ENCODE results near the gene PELI3.
"Not testable (repeated sequence)": the region's sequence is repeated elsewhere in the genome, so short reads cannot be mapped to it uniquely, and the experiment has no call there.

Gene PELI3

DNA sequence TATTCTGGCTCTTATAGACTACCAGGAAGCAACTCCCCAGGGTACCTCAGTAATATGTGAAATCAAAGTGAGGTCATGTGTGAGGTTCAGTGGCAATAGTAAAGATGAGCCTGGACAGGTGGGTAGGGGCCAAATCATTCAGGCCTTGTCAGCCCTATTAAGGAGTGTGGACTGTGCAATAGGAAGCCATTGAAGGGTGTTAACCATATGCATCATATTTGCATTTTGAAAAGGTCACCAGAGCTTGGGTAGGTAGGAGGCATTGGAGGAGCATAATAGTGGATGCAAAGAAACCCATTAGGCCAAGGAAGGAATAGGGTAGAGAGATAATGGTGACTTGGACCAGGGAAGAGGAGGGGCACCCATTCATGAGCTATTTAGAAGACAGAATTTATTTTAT is 19.7 kb upstream of the PELI3 start:
- DNase-seq: no peak

DNA sequence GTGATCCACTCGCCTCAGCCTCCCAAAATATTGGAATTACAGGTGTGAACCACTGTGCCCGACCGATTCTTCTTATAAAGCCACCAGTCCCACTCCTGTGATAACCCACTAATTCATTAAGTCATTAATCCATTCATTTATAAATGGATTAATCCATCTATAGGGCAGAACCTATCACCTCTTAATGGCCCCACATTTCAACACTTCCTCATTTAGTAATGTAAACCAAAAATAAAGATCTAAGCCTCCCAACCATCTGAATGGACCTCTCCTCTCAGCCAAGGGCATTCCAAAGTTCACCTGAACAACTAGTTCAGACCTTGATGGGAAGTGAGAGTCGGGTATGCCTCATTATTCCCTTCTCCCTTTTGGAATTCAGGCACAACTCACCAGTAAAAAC is 18.2 kb upstream of the PELI3 start:
- DNase-seq: no peak

DNA sequence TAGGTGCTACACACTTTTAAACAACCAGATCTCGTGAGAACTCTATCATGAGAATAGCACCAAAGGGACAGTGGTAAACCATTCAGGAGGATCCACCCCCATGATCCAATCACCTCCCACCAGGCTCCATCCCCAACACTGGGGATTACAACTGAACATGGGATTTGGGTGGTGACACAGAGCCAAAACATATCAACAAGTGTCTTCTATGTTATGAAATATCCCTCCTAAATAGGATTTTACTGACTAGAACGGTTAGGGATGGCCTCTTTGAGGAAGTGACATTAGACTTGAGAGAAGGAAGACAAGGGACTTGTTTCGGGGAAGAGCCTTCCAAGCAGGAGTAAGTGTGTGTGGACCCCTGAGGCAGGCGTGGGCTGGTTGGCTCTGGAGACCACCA is 16.1 kb upstream of the PELI3 start:
- no peak for DNase-seq

DNA sequence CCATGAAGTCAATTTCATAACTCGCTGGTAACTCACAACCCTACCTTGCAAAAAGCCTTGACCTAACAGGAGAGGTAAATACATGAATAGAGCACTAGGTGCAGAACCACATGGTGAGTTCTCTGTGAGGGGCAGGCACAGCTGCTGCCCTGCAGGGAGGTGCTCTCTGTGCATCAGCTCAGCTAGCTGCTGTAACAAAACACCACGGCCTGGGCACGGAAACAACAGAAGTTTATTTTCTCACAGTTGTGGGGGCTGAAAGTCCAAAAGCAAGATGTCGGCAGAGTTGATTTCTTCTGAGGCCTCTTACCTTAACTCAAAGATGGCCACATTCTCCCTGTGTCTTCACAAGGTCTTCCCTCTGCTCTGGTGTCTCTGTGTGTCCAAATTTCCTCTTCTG is 15.0 kb upstream of the PELI3 start:
- no peak for DNase-seq

DNA sequence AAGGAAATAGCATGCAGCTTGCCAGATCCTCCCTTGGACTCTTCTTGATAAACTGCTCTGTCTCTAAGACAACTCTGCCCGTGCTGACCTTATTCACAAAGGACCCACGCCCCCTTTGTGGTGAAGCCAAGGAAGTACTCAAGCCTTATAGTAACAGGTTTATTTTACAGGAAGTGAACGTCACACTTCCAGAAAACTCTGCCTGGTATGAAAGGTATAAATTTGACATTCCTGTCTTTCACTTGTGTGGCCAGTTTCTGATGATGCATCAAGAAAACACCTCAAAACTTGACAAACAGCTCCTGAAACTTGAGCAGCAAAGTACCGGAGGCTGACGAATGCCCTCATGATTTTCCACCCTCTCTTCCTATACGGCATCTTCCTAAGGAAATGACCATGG is 12.5 kb upstream of the PELI3 start:
- DNase-seq: no peak

DNA sequence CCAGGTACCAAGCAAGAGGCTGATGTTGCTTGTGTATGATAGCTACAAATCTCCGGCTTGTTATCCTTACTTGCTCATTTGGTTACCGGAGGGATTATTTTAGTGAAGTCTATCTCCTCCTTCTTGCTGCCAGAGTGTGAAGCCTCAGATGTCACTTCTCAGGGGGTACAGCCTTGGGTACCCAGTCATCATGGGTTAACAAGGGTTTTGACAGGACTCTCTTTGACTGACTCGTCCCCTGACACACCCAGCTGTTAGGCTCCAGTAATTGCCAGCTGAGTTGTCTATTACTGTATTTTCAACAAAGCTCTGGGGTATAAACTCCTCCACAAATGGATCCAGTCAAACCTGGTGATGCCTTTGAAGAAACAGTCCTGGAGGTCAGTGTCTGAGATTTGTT is 11.9 kb upstream of the PELI3 start:
- no peak for DNase-seq

DNA sequence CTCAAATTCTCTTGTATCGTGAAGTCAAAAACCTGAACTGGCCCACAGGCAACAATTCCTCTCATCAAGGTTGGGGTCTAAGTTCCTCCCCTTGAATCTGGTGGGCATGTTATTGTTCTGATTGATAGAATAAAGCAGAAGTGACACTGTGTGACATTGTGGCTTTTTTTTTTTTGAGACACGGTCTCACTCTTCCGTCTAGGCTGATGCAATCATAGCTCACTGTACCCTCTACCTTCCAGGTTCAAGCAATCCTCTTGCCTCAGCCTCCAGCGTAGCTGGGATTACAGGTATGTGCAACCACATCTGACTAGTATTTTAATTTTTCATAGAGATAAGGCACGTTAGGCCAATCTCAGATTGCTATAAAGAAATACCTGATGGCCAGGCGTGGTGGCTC is 8.9 kb upstream of the PELI3 start:
- DNase-seq: no peak

DNA sequence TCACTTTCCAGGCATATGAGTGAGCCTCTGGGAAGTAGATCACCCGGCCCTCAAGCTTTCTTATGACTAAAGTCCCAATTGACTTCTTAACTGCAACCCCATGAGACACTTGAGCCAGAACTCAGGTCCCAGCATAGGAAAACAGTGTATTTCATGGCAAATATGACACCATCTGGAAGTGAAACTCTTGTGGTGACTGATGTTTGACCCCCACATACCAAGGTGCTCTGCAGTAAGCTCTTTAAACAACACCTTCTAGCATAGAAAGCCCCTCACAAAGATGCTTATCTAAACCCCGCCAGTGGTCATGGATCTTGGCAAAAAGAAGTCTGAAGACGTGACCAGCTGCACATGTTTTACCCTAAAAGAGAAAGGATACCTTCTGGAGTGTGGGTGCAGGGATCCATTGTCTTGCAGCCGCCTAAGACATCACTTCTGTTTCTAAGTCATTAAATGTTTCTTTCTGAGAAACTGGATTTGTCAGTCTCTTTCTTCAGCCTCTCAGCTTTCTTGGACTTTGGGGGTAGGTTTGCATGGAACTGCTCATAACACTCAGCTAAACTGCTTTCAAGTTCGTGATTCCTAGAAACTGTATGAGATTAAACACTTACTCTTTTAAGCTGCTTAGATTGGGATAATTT is 7.4 kb upstream of the PELI3 start:
- peak; percentile 82 for DNase-seq

DNA sequence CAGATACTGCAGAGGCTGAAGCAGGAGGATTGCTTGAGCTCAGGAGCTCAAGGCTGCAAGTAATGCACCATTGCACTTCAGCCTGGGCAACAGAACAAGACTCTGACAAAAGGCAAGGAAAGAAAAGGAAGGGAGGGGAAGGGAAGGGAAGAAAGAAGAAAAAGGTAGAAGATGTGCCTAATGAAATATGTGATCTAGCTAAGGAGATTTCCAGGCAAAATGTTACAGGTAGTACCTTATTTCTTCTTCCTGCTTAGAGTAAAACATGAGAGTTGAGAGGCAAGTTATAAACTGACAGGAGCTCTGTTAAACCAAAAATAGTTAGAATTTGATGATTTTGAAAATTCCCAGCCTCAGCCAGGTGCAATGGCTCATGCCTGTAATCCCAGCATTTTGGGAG is 4.7 kb upstream of the PELI3 start:
- no peak for DNase-seq

DNA sequence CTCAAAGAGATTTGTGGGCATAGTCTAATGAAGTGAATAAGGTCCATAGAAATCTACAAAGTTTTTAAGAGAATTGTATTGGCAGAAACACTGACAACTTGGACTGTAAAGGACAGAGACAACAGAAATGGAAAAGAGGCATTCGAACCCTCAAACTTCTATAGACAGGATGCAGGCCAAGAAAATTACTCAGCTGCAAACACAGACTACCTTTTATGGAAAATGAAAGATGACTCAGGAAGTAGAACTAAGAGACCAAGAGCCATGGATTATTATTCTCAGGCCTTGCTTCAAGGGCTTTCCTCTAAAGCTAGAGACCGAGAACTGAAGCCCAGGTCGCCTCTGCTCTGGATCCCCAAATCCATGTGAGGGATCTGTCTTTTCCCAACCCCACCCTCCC is 3.8 kb upstream of the PELI3 start:
- no peak for DNase-seq

DNA sequence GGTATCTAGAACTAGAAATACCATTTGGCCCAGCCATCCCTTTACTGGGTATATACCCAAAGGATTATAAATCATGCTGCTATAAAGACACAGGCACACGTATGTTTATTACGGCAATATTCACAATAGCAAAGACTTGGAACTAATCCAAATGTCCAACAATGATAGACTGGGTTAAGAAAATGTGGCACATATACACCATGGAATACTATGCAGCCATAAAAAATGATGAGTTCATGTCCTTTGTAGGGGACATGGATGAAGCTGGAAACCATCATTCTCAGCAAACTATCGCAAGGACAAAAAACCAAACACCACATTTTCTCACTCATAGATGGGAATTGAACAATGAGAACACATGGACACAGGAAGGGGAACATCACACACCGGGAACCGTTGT is 2.6 kb upstream of the PELI3 start:
- DNase-seq: not testable (repeated sequence)

DNA sequence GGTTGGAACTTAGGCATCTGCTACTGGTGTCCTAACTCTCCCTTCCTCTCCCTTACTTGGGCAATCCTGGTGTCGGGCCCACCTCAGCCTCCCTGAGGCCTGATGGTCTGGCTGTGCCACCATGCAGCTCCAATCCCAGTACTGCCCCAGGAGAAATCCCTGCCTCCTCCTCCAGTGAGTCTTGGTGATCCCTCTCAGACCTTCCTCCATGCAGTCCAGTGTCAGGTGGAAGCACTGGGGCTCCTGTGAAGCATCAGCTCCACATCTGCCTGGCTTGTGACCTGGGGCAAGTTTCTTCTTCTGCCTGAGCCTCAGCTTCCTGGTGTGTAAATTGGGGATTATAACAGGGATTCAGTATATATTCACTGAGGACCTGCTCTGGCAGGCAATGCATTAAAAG is 1.8 kb upstream of the PELI3 start:
- no peak for DNase-seq

DNA sequence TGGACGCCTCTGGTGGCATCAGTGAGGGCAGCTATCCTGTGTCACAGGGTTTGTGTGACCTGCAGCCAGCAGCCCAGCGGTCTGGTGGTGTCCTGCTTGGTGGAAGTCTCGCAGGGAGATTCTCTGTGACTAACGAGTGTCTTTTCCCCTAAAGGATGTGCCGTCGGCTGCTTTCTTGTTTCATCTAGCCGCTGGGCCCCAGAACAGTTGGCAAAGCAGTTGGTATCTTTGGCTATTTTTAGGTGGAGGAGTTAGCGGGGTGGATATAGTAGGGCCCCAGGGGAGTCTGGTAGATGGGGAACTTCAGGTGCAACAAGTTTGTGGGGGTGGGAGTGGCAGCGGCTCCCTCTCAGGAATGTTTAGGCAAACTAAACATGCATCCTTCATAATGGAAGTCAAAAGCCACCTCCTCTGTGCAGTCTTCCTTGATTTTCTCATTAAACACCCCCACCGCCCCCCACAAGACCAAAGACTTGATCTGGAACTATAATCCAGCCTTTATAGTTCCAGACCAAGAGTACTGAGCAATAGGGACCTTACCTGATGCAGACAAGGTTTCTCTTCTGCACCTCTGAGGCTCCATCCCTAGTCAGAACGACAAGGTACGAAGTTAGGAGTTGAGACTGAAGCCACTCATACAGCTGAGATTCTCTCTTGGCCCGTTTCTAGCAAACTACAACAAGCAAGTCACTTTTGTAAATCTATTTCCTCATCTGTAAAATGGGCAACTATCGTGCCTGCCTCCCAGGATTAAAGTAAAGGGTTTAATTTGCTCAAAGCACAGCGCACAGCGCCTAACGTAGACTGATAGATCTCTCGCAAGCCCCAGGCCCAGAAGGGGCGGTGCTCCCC is 1.1 kb upstream of the PELI3 start:
- DNase-seq: no peak

DNA sequence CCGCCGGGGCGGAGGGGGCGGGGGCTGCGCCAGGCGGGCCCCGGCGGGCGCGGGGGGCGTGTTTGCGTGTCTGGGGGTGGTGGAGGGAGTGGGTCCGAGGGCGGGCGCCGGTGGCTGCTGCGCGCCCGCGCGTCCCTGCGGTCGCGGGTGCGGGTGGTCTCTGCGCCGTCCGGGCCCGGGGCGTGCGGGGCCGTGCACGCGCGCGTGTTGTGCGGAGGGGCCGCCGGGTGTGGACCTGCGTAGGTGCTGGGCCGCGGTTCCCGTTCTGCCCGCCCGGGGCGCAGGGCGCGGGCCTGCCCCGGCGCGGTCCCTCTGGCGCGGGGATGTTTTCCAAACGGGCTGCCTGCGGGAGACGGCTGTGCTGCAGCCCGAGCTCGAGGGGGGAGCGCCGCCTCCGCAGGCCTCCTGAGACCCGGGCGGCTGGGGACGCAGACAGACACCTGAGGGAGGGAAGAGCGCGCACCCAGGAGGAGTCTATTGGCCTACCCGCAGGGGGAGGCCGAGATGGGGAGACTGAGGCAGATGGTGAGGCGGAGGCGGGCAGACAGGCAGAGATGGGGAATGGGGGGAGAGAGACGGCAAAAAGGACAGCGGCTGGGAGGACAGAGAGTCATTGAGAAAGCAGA is 442 bp downstream of the PELI3 start:
- no peak for DNase-seq

DNA sequence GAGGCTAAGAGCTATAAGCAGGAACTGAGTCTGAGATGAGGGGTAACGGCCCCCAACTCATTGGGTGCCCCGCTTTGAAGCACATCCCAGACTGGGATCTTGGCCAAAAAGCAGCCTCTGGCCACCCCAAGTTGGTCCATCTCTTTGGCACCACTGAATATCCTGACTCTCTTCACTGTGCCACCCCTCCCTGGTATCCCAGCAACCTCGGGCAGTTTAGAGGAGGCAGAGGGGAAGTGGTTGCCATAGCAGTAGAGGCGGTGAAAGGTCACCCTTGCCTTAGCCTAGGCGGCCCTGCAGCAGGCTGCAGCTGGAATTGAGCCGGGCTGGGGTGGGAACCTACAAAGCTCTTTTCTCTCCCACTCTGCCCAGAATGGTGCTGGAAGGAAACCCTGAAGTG is 1.1 kb downstream of the PELI3 start:
- DNase-seq: no peak

DNA sequence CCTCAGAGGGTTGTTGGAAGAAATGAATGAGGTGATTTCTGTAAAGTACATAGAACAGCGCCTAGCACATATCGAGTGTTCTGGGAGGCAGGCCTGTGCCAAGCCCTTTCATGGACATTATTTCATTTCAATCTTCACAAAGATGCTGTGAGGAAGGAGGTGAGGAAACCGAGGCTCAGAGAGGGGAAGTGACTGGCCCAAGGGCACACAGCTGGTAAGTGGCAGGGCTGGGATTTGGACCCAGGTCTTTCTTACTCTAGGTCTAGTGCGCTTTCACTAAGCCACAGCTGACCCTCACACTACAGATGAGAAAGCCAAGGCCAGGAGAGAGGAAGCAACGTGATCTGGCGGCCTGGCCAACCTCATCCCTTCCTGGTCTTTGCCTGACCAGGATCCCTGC is 2.0 kb downstream of the PELI3 start:
- no peak for DNase-seq

DNA sequence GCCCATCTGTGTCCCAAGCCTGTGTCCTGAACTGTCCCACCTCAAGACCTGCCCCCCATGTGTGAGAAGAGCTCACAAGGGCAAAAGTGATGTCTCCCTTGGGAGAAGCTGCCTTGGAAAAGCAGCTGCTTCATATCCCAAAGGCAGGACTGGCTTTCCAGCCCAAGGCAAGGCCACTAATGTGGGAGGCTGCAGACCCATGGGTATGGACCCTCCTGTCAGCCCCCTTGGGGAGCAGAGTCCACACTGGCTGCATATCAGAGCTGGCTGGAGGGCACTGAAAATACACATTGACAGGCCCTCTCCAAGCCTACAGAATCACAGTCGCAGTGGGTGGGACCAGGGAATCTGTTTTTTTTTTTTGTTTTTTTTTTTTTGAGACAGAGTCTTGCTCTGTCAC is 2.7 kb downstream of the PELI3 start:
- DNase-seq: no peak

DNA sequence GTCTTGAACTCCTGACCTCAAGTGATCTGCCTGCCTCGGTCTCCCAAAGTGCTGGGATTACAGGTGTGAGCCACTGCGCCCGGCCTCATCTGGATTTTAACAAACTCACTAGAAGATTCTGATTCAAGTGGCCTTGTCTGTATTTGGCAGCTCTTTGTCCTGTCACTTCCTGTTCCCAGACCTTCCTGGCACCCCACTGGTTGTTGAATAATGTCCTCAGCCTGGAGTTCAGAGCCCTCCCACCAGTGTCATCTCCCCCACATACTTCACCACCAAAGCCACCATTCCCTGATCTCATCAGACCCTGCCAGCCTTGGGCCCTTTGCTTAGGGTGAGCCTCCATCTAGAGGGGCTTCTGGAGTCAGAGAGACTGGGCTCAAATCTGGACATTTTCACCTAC is 3.3 kb downstream of the PELI3 start:
- no peak for DNase-seq

DNA sequence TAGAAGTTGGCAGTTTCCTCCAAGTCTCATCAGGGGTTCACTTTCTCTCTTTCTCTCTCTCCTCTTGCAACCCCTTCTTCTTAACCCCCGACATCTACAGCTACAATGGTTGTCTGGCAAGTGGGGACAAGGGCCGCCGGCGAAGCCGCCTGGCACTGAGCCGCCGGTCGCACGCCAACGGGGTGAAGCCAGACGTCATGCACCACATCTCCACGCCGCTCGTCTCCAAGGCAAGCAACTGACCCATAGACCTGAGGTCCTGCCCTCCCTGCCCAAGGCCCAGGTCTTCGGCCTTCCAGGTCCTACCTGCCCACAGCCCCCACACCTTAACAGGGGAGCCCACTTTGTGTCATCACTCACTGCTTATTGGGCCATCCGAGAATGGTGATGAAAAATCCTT is 4.4 kb downstream of the PELI3 start:
- DNase-seq: no peak

DNA sequence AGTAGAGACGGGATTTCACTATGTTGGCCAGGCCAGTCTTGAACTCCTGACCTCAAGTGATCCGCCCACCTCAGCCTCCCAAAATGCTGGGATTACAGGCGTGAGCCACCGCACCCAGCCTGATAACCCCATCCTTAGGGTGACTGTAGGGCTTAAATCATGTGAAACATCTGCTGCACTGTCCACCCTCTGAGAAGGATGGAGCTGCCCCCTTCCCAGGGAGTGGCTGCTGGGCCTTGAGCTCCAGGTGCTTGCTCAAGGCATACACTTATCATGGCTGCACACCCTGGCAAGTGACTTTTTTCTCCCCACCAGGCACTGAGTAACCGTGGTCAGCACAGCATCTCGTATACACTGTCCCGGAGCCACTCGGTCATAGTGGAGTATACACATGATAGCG is 5.3 kb downstream of the PELI3 start:
- DNase-seq: no peak

DNA sequence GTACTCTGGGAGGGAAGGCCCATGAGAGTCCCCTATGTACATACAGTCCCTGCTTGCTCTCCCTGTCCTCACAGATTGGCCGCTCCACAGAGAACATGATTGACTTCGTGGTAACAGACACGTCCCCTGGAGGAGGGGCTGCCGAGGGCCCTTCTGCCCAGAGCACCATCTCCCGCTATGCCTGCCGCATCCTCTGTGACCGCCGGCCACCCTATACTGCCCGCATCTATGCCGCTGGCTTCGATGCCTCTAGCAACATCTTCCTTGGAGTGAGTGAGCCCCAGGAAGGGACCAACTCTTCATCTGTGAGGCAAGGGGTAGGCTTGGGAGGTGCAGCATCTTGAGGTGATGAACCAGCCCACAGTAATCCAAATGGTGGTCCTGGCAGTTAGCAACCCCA is 6.5 kb downstream of the PELI3 start:
- DNase-seq: no peak

DNA sequence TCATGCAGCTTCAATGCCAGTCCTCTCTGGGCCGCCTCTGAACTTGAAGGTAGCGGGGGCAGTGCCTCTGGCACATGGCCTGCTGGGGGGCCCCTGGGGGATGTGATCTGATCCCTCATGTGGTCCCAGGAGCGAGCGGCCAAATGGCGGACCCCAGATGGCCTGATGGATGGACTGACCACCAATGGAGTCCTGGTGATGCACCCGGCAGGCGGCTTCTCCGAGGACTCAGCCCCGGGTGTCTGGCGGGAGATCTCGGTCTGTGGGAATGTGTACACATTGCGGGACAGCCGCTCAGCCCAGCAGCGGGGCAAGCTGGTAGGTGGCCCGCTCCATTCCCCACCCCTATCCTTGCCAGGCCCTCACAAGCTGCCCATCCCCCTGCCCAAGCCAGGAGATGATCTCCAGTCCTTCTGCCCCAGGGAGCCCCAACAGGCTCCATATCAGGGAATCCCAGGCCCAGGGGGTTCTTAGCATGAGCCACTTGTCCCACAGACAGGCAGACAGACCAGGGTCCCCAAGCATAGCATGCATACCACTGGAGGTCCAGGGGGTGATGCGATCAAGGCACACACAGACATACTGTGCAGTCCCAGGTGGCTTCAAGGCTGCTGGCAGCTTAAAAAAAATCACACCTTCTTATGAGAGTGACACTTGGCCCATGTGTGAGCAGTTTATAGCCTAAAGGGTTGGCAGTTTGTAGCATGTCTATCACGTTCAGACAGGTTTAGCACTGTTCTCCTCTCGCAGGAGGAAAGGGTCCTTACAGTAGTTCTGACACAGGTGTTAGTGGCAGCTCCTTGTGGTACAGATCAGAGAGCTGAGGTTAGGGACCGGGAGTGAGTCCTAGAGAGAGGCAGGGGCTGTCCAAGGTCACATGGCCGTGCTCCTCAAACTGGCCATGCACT is 7.2 kb downstream of the PELI3 start:
- no peak for DNase-seq
